GM12891 (cell line): Measurements from ENCODE around the gene IQCK. TPM values are rescaled to one million over a fixed set of nuclear protein-coding genes. Genes with fewer than 3 reads are reported as not detected.
"Not testable (repeated sequence)": the region's sequence is repeated elsewhere in the genome, so short reads cannot be mapped to it uniquely, and the experiment has no call there.

ENCODE experiments used
- DNase-seq: peaks from one replicate; pipeline ENCODE4 v3.0.0; 2011; ENCODE audit warnings: low spot score; ENCODE audit not compliant: insufficient read length
- FAIRE-seq: peaks from 2 replicates; lab custom pipeline; 2011; peaks lifted over from hg19 to GRCh38; lab: Jason Lieb, UNC
- PAX5 ChIP-seq: IDR thresholded peaks from 2 replicates; pipeline ENCODE4 v1.6.1; 2011; ENCODE audit warnings: low read length, moderate library complexity, mild to moderate bottlenecking; ENCODE audit not compliant: insufficient read depth, severe bottlenecking
- POLR2A ChIP-seq: IDR thresholded peaks from 2 replicates; pipeline ENCODE4 v1.6.1; 2011; ENCODE audit warnings: low read depth, low read length, control low read depth
- POLR2AphosphoS5 ChIP-seq: IDR thresholded peaks from 2 replicates; pipeline ENCODE4 v1.6.1; 2011; ENCODE audit warnings: low read depth, low read length, control low read depth
- POU2F2 ChIP-seq: IDR thresholded peaks from 2 replicates; pipeline ENCODE4 v1.6.1; 2011; ENCODE audit warnings: low read depth, mild to moderate bottlenecking, control low read depth, low read length, moderate library complexity
- SPI1 ChIP-seq: IDR thresholded peaks from 2 replicates; pipeline ENCODE4 v1.6.1; 2011; ENCODE audit warnings: low read depth, low read length, control low read depth
- TAF1 ChIP-seq: IDR thresholded peaks from 2 replicates; pipeline ENCODE4 v1.6.1; 2011; ENCODE audit warnings: low read depth, low read length, control low read depth
- polyA plus RNA-seq: library from polyadenylated mRNA; unstranded; fragments of >200 nt; gene quantifications from one replicate; pipeline ENCODE4 v1.2.1, GENCODE V29; 2012; ENCODE audit warnings: low read depth, missing spikeins, inconsistent platforms; ENCODE audit not compliant: missing spikeins

Gene IQCK
- polyA plus RNA-seq = 1.0 TPM

GRCh38 chr16:19717741-19718623, at the start of gene IQCK, which contains the start of gene KNOP1:
IQCK (plus strand) TSS chr16:19718271; CDS start chr16:19718307, 36 bp downstream.
KNOP1 (minus strand) TSS chr16:19718227; CDS start chr16:19715035, 3,192 bp downstream.
- TF ChIP-seq POLR2AphosphoS5 (peak; percentile 39; the same call in 1 of the 2 replicates), TAF1 (no peak), POLR2A (peak; percentile 63), POU2F2 (no peak; the same call in 1 of the 2 replicates), SPI1 (no peak), PAX5 (no peak)
- FAIRE-seq (peak; percentile 91), DNase-seq (peak; percentile 98)

GRCh38 chr16:19672378-19672777, 45.7 kb upstream of the IQCK start:
- FAIRE-seq (no peak), DNase-seq (no peak)
- no peak for TF ChIP-seq SPI1
- TF ChIP-seq TAF1 = no peak
- no peak for TF ChIP-seq PAX5
- TF ChIP-seq POU2F2 = no peak
- TF ChIP-seq POLR2A = no peak
- no peak for TF ChIP-seq POLR2AphosphoS5

GRCh38 chr16:19674485-19674884, 43.6 kb upstream of the IQCK start:
- no peak for FAIRE-seq
- DNase-seq = no peak

GRCh38 chr16:19677402-19677801, 40.7 kb upstream of the IQCK start:
- TF ChIP-seq SPI1 (no peak), POU2F2 (no peak), POLR2AphosphoS5 (no peak), TAF1 (no peak), PAX5 (no peak), POLR2A (no peak)
- FAIRE-seq = no peak
- no peak for DNase-seq

More at GRCh38 chr16:19674485-19674884, 43.6 kb upstream of the IQCK start:
- TF ChIP-seq PAX5 (no peak), TAF1 (no peak), POLR2AphosphoS5 (no peak), SPI1 (no peak), POU2F2 (no peak), POLR2A (no peak)

GRCh38 chr16:19678804-19679203, 39.3 kb upstream of the IQCK start:
- TF ChIP-seq POLR2AphosphoS5 (no peak), TAF1 (no peak), POU2F2 (no peak)
- FAIRE-seq (no peak), DNase-seq (no peak)

- not testable (repeated sequence) for FAIRE-seq, DNase-seq
These were observed 38.8 kb upstream of the IQCK start for GRCh38 chr16:19679281-19679680.

GRCh38 chr16:19680881-19681340, 37.2 kb upstream of the IQCK start:
- TF ChIP-seq SPI1 = no peak
- TF ChIP-seq POLR2A = no peak
- TF ChIP-seq POU2F2 = no peak
- no peak for TF ChIP-seq TAF1
- TF ChIP-seq POLR2AphosphoS5 = no peak
- TF ChIP-seq PAX5 = no peak
- FAIRE-seq (no peak), DNase-seq (no peak)

GRCh38 chr16:19681637-19682036, 36.4 kb upstream of the IQCK start:
- DNase-seq (no peak), FAIRE-seq (no peak)
- TF ChIP-seq PAX5 = no peak
- no peak for TF ChIP-seq POLR2A
- TF ChIP-seq POU2F2 = no peak
- TF ChIP-seq SPI1 = no peak
- TF ChIP-seq TAF1 = no peak

- DNase-seq (no peak), FAIRE-seq (no peak)
- TF ChIP-seq TAF1 = no peak
These were observed 34.4 kb upstream of the IQCK start for GRCh38 chr16:19683453-19684236.
